C4-2B (cell line): ENCODE measurements around the gene DENND1A.

ENCODE experiments used
- H3K27ac ChIP-seq: fragments of 450-650 bp; 2 replicates; pipeline ENCODE4 v1.5.1; 2017
- CTCF ChIP-seq: fragments of 450-650 bp; conservative IDR thresholded peaks from 2 replicates; pipeline ENCODE4 v1.5.1; 2017; ENCODE audit warnings: mild to moderate bottlenecking
- ZFX ChIP-seq: fragments of 450-650 bp; IDR thresholded peaks from 2 replicates; pipeline ENCODE4 v1.6.1; 2017

The DENND1A gene

GRCh38 chr9:123657941-123658340, 272.0 kb downstream of the DENND1A start:
- H3K27ac ChIP-seq, result no peak overlapping the region
- no peak for TF ChIP-seq ZFX
- TF ChIP-seq CTCF, result no peak

- no peak overlapping the region for H3K27ac ChIP-seq
- TF ChIP-seq CTCF (no peak), ZFX (no peak)
Observed at GRCh38 chr9:123657099-123657498, 272.8 kb downstream of the DENND1A start.

GRCh38 chr9:123656565-123656964, 273.4 kb downstream of the DENND1A start:
- H3K27ac ChIP-seq, result no peak overlapping the region
- TF ChIP-seq CTCF, result no peak

GRCh38 chr9:123655681-123656423, 274.1 kb downstream of the DENND1A start:
- no peak overlapping the region for H3K27ac ChIP-seq
- TF ChIP-seq ZFX, result no peak
- TF ChIP-seq CTCF, result no peak

GRCh38 chr9:123654994-123655637, 274.8 kb downstream of the DENND1A start:
- H3K27ac ChIP-seq, result no peak overlapping the region
- no peak for TF ChIP-seq CTCF

GRCh38 chr9:123654218-123654993, 275.5 kb downstream of the DENND1A start:
- TF ChIP-seq ZFX (no peak), CTCF (no peak)
- no peak overlapping the region for H3K27ac ChIP-seq

- TF ChIP-seq ZFX (no peak), CTCF (no peak)
Observed at GRCh38 chr9:123652416-123652815, 277.5 kb downstream of the DENND1A start.

More at GRCh38 chr9:123652416-123652815, 277.5 kb downstream of the DENND1A start:
- no peak overlapping the region for H3K27ac ChIP-seq
